ENCODE data around the gene ADAMTSL3.

GRCh38 chr15:83846847-83847246, 192.9 kb downstream of the ADAMTSL3 start:
- TF ChIP-seq CTCF (IDR thresholded peaks at IDR 0.05; ENCODE audit: low read depth, low read length) (no peak), EZH2phosphoT487 (IDR thresholded peaks at IDR 0.05; ENCODE audit: low read depth) (no peak)
